DOHH2 (cell line): ENCODE results near the gene ZNFX1.

Experiments
- H3F3A ChIP-seq: fragments of 200-600 bp; sonication (generic), shearing (Covaris generic); 2 replicates; pipeline ENCODE4 v1.6.0; 2016; ENCODE audit warnings: antibody characterized with exemption, mild to moderate bottlenecking; ENCODE audit not compliant: control insufficient read depth, insufficient read depth
- H3K27ac ChIP-seq: fragments of 200-600 bp; sonication (generic); 2 replicates; pipeline ENCODE4 v1.5.1; 2014; ENCODE audit warnings: low read depth, mild to moderate bottlenecking, low read length, moderate library complexity
- H3K27me3 ChIP-seq: fragments of 200-600 bp; sonication (generic); 2 replicates; pipeline ENCODE4 v1.6.1; 2014; ENCODE audit warnings: mild to moderate bottlenecking, low read length, mixed read lengths; ENCODE audit not compliant: control insufficient read depth
- H3K36me3 ChIP-seq: fragments of 200-600 bp; sonication (generic); 2 replicates; pipeline ENCODE4 v1.6.1; 2014; ENCODE audit warnings: mild to moderate bottlenecking, low read length, moderate library complexity, mixed read lengths; ENCODE audit not compliant: control insufficient read depth
- H3K4me1 ChIP-seq: fragments of 200-600 bp; sonication (generic); 2 replicates; pipeline ENCODE4 v1.6.1; 2014; ENCODE audit warnings: mild to moderate bottlenecking, low read length, mixed read lengths; ENCODE audit not compliant: control insufficient read depth
- H3K4me2 ChIP-seq: fragments of 200-600 bp; sonication (generic); 2 replicates; pipeline ENCODE4 v1.6.0; 2014; ENCODE audit warnings: mild to moderate bottlenecking, low read length, moderate library complexity
- H3K4me3 ChIP-seq: fragments of 200-600 bp; sonication (generic); 2 replicates; pipeline ENCODE4 v1.5.1; 2014; ENCODE audit warnings: mild to moderate bottlenecking, low read length, mixed read lengths
- H3K79me2 ChIP-seq: fragments of 200-600 bp; sonication (generic); 2 replicates; pipeline ENCODE4 v1.6.1; 2014; ENCODE audit warnings: mild to moderate bottlenecking, low read length, mixed read lengths; ENCODE audit not compliant: control insufficient read depth
- H3K9me2 ChIP-seq: fragments of 200-600 bp; sonication (generic); replicated peaks from 2 replicates; pipeline ENCODE4 v1.6.1; 2014; ENCODE audit warnings: mild to moderate bottlenecking, low read length, mixed read lengths; ENCODE audit not compliant: control insufficient read depth
- H3K9me3 ChIP-seq: fragments of 200-600 bp; sonication (generic); 2 replicates; pipeline ENCODE4 v1.6.1; 2014; ENCODE audit warnings: antibody characterized with exemption, low read length, mixed read lengths; ENCODE audit not compliant: control insufficient read depth, insufficient read depth
- H4K20me1 ChIP-seq: fragments of 200-600 bp; sonication (generic); 2 replicates; pipeline ENCODE4 v1.6.0; 2014; ENCODE audit warnings: low read depth, mild to moderate bottlenecking, antibody characterized with exemption, low read length, moderate library complexity; ENCODE audit not compliant: control insufficient read depth, insufficient read depth
- EZH2phosphoT487 ChIP-seq: fragments of 200-600 bp; sonication (generic); IDR thresholded peaks from 2 replicates; pipeline ENCODE4 v1.6.1; 2017; ENCODE audit warnings: borderline replicate concordance, mild to moderate bottlenecking, antibody characterized with exemption, low read length, moderate library complexity, mixed read lengths
- TF ChIP-seq, protein P1 (sequence below): fragments of 200-600 bp; sonication (generic); IDR thresholded peaks from one replicate; pipeline ENCODE4 v1.5.1; 2014; ENCODE audit warnings: antibody characterized with exemption, mild to moderate bottlenecking, low read depth, low read length; ENCODE audit not compliant: poor library complexity, severe bottlenecking

Gene ZNFX1

DNA sequence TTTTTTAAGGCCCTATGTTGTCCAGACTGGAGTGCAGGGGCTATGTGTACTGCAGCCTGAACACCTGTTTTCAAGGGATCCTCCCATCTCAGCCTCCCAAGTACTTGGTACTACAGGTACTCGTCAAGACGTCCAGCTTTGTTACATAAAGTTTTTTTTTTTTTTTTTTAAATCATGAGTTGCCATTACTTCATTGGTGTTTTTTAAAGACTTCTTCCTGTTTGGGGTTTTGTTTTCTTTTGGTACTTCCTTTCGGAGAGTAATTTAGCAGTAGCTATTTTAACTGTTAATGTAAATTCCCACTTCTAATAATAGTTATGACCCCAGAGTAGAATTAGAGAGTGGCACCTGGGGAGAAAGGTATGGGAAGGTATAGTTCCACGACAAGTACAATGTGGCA is 10.5 kb downstream of the ZNFX1 start:
- no peaks in the 10 kb centered on the region for H3K27me3 ChIP-seq
- TF ChIP-seq, protein P1, sequence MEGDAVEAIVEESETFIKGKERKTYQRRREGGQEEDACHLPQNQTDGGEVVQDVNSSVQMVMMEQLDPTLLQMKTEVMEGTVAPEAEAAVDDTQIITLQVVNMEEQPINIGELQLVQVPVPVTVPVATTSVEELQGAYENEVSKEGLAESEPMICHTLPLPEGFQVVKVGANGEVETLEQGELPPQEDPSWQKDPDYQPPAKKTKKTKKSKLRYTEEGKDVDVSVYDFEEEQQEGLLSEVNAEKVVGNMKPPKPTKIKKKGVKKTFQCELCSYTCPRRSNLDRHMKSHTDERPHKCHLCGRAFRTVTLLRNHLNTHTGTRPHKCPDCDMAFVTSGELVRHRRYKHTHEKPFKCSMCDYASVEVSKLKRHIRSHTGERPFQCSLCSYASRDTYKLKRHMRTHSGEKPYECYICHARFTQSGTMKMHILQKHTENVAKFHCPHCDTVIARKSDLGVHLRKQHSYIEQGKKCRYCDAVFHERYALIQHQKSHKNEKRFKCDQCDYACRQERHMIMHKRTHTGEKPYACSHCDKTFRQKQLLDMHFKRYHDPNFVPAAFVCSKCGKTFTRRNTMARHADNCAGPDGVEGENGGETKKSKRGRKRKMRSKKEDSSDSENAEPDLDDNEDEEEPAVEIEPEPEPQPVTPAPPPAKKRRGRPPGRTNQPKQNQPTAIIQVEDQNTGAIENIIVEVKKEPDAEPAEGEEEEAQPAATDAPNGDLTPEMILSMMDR: no peak
- no peaks in the 10 kb centered on the region for H3K9me3 ChIP-seq
- H3K4me2 ChIP-seq: peak overlapping the region; percentile 62
- peaks cover 29% of the 10 kb centered on the region for H3F3A ChIP-seq
- peaks cover 91% of the 10 kb centered on the region for H3K79me2 ChIP-seq
- peak overlapping the region; percentile 55 for H3K4me3 ChIP-seq
- no peaks in the 10 kb centered on the region for H3K9me2 ChIP-seq
- peaks cover 25% of the 10 kb centered on the region for H4K20me1 ChIP-seq
- peaks cover 61% of the 10 kb centered on the region for H3K4me1 ChIP-seq
- peak overlapping the region; percentile 80 for H3K27ac ChIP-seq
- H3K36me3 ChIP-seq: peaks cover 88% of the 10 kb centered on the region

DNA sequence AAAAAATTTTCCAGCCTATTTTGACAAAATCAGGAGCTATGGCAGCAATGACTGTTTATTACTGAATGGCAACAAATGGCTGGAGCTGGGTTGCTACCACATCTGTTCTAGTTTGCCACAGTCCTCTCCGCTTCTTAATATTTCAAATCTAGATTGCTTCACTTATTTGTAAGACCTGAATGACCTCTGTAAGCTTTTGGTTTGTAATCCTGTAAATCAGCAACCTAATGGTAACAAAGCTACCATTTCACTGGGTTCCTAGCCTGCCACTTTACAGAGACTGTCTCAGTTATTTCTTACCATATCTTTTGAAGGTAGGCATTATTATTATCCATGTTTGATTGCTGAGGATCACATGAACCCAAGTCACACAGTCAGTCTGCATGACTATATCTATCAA is 15.4 kb downstream of the ZNFX1 start:
- no peak overlapping the region for H3K4me3 ChIP-seq
- no peaks in the 10 kb centered on the region for H3K9me3 ChIP-seq
- no peak overlapping the region for H3K27ac ChIP-seq
- no peaks in the 10 kb centered on the region for H3K27me3 ChIP-seq
- peaks cover 17% of the 10 kb centered on the region for H4K20me1 ChIP-seq
- H3K4me2 ChIP-seq: no peak overlapping the region
- H3K9me2 ChIP-seq: no peaks in the 10 kb centered on the region
- H3K36me3 ChIP-seq: peaks cover 77% of the 10 kb centered on the region
- peaks cover 19% of the 10 kb centered on the region for H3K4me1 ChIP-seq
- TF ChIP-seq, protein P1: no peak
- TF ChIP-seq EZH2phosphoT487: no peak
- peaks cover 44% of the 10 kb centered on the region for H3K79me2 ChIP-seq
- H3F3A ChIP-seq: peaks cover 7% of the 10 kb centered on the region; the same call in 1 of the 2 replicates

DNA sequence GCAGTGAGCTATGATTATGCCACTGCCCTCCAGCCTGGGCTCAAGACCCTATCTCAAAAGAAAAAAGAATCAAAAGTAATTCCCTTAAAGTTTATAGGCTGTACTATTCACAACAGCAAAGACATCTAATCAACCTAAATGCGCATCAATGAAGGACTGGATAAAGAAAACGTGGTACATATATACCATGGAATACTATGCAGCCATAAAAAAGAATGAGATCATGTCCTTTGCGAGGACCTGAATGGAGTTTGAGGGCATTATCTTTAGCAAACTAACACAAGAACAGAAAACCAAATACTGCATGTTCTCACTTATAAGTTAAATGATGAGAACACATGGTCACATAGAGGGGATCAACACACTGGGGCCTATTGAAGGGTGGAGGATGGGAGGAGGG is 16.7 kb downstream of the ZNFX1 start:
- H3K4me2 ChIP-seq: no peak overlapping the region
- no peak overlapping the region for H3K27ac ChIP-seq
- peaks cover 14% of the 10 kb centered on the region for H4K20me1 ChIP-seq
- TF ChIP-seq, protein P1: no peak
- TF ChIP-seq EZH2phosphoT487: no peak
- no peaks in the 10 kb centered on the region for H3K9me3 ChIP-seq
- peaks cover 31% of the 10 kb centered on the region for H3K79me2 ChIP-seq
- H3K4me3 ChIP-seq: no peak overlapping the region
- peaks cover 81% of the 10 kb centered on the region for H3K36me3 ChIP-seq
- no peaks in the 10 kb centered on the region for H3K9me2 ChIP-seq
- H3K27me3 ChIP-seq: no peaks in the 10 kb centered on the region
- 0 out of 2 replicates have a peak, but pooled peaks cover 3% of the 10 kb centered on the region for H3F3A ChIP-seq
- peaks cover 6% of the 10 kb centered on the region for H3K4me1 ChIP-seq
